HG03442 (cell line): ENCODE results near the gene PI4KB.
A peak's percentile ranks its signal among the peaks of the same experiment; 100 is the strongest.

Experiments
- ATAC-seq: cut with Tn5 transposase; IDR thresholded peaks from one replicate; pipeline ENCODE4 v1.9.1; 2021; ENCODE audit warnings: mild to moderate bottlenecking, moderate library complexity; ENCODE audit not compliant: unreplicated experiment

The PI4KB gene

DNA sequence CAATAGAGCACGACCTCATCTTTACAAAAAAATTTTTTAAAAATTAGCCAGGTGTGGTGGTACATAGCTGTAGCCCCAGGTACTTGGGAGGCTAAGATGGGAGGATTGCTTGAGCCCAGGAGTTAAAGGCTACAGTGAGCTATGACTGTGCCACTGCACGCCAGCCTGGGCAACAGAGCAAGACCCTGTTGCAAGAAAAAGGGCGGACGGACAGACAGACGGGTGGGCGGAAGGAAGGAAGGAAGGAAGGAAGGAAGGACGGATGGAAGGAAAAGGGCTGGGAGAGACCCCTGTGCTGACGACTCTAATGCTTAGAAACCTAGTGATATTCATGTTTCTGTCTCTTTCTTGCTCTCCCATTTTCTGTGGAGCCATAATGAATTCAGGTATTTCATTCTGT is 14.4 kb downstream of the PI4KB start:
- ATAC-seq: no peak

DNA sequence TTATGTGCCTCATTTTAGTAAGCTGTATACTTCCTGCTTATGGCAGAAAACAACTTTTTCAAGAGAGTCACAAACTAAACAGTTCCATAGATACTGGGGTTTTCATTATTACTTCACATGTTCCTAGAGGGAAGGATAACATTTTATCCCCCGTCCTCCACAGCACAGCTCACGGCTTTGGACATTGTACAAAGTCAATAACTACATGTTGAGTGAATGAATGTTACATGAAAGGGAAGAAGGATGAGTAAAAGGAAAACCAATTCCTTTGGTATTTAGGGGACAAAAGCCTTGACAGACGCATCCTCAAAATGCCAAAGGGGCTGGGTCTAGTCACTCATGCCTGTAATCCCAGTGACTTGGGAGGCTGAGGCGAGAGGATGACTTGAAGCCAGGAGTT is 14.8 kb downstream of the PI4KB start:
- ATAC-seq: no peak

DNA sequence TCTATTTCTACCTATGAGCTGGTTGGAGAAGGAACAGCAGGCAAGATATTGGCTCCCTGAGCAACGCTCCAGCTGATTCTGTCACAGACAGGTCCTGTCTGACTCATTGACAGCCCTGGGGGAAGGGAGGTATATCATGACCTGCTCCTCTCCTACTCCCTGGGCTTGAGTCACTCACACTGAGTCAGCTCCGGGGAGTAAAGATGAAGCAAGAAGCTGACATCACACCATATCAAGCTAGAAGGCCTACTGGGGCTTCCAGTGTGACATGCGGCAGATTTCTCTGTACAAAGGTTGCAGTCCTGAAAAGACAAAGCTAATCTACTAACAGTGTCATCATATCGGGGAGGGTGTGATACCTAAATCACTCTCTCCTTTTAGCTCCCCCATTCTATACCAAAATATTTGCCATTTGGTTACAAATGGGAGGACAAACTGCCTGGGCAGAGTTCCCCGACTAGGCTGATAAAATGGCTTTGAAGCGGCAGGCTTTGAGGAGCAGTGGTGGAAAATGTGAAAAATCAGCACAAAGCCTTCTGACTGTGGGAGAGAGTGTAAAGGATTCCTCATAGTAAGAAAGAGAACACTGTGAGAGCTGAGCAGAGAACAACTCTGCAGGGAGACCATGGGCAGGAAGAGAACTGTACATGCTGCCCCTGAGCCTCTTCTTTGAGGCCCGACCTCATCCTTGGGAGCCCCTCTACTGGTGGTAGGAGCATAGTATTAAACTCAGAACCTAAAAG is 15.5 kb downstream of the PI4KB start:
- peak; percentile 45 for ATAC-seq

DNA sequence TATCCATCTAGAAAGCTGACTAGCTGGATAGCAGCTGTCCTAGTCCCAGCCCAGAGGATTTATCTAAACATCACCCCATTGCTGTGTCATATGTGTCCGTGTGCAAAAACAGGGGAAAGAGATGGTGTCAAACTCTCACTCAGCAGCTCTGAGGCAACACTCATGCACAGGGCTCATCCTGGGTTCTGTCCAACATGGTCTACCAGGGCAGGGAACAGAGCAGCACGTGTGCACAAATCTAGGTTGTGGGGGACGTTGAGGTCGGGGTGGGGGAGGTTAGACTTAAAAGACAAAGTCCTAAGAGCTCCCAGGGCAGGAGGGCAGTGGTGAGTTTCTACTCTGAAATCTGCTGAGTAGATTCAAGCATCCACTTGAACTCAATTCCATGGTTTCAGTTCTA is 16.2 kb downstream of the PI4KB start:
- no peak for ATAC-seq

DNA sequence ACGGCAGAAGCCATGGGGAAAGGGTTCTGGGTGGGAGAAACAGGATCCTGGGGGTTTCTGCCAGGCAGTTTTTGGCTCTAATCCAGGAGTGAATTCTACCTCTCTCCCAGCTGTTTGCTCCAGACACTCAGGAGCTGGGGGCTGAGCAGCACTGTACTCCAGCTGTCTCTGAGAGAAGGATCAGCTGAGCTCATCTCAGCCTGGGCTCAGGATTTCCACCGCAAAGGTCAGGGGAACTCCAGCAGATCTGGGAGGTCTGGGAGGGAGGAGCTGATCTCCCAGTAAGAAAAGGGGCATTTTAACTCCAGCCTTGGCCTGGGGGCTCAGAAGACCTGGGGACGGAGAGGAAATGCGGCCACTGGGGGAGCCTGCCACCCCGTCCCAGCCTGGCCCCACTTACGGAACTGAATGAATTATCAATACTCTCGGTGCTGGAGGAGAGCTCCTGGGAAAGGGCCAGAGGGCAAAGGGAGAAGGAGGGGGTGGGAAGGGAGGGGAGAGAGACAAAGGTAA is 17.3 kb downstream of the PI4KB start:
- ATAC-seq: no peak

DNA sequence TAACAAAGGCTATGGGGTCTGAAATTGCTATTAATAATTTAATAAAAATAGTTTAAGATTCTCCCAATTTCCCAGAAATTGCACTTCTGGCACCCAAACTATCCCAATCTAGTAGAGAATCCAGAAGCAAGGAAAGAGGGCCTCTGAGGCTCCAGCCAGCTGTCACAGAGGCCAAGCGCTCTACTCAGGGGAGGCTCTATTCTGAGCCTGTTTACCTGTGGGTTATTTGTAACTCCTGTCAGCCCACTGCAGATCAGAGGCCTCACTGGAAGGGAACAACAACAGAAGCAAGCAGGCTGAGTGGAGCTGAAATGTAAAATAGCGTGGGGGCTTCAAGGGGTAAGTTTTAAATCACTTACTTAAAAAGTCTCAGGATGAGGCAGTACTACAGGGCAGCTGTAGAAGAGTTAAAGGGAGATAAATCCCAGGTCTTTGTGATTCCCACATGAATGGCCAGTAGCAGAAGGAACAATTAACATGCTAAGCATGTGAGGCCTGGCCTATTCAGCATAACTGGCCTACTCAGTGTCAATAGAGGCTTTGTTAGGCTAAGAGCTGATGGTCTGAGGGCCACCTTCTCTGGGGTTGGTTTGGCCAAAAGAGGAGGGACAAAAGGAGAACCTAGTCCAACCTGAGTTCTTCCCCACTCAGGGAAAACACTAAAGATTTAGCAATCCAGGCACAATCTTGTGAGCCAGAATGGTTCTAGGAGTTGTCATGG is 32.3 kb downstream of the PI4KB start:
- ATAC-seq: no peak

DNA sequence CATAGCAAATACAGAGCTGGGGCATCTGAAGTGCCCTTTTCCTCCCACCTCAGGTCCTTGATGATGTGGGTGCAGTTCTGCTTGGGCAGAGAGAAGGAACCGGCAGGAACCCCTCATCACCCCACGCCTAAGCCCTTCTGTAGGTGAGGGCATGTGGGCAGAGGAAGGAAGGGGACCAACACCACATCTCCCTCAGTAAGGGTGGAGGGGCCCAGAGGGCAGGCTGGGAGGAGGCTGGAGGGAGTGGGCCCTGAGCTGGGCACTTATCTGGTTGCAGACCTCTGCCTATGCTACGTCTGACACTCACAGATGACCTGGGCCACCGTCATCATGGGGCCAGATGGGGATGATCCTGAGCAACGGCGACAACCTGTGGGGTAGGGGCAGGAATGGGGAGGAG is 34.1 kb downstream of the PI4KB start:
- no peak for ATAC-seq

DNA sequence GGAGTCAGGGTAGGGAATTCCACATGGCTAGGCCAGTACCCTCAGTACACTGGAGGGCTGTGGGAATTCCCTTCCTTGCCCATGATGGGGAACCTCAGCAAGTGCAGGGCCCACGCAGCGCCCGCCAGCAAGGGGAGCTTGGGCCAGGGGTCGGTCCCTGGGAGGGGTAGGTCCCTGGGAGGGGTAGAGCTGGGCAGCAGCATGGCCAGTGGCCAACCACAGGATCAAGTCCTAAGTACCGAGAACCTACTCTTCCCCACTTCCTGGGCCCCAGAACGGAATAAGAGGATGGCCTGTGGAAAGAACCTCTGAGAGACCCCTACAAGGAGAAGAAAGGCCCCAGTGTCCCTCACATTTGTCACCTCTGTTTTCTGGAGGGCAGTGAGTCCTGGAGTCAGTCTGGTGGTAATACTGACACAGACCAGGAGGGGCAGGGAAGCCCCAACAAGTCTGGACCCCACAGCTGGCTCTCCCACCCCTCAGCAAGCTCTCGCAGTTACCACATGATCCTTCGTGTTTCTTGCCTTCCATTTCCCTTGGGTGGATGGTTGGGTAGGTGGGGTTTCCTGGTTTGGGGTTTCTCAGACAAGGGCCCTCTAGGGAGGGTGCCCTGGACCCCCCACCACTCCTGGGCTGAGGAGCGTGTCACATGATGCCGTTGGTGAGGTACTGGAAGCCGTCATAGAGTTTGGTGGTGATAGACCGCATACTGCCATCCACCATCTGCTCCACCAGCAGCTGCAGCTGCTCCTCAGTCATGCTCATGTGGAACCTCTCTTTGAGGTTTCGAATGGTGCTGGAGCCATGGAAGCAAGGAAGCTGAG is 34.8 kb downstream of the PI4KB start:
- no peak for ATAC-seq

DNA sequence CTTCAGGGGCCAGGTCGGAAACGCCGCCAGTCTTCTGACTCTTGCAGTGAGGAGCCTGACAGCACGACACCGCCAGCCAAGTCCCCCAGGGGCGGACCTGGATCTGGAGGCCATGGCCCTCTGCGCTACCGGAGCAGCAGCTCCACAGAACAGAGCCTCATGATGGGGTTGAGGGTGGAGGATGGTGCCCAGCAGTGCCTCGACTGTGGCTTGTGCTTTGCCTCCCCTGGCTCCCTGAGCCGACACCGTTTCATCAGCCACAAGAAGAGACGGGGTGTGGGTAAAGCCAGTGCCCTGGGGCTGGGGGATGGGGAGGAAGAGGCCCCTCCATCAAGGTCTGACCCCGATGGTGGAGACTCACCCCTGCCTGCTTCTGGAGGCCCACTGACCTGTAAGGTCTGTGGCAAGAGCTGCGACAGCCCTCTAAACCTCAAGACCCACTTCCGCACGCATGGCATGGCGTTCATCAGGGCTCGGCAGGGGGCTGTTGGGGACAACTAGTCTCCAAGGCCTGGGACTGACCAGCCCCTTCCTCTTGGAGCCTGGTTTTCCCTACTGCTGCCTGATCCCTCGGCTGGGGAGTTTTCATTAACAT is 36.4 kb downstream of the PI4KB start:
- no peak for ATAC-seq

DNA sequence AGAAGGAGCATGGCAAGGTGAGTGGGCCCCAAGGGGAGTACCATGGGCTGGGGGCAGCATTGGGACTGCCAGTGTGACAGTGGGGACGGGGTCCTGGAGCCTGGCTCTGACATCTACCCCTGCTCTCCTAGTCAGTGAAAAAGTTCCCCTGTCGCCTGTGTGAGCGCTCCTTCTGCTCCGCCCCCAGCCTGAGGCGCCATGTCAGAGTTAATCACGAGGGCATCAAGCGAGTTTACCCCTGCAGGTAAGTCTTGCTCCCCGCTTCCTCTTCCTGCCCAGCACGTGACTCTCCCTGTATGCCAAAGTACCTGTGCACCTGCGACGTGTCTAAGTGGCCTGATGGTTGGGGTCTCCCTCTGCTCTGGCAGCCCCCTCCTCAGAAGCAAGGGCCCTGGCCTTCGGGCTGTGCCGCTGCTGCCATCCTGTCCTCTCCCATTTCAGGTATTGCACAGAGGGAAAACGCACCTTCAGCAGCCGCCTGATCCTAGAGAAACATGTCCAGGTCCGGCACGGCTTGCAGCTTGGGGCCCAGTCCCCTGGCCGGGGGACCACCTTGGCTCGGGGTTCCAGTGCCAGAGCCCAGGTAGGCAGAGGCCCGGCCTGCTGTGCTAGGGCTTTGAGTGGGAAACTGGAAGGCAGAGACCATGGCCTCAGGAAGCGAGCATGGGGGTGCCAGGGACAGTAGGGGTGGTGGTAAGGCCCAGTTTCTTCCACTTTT is 37.1 kb downstream of the PI4KB start:
- ATAC-seq: no peak

DNA sequence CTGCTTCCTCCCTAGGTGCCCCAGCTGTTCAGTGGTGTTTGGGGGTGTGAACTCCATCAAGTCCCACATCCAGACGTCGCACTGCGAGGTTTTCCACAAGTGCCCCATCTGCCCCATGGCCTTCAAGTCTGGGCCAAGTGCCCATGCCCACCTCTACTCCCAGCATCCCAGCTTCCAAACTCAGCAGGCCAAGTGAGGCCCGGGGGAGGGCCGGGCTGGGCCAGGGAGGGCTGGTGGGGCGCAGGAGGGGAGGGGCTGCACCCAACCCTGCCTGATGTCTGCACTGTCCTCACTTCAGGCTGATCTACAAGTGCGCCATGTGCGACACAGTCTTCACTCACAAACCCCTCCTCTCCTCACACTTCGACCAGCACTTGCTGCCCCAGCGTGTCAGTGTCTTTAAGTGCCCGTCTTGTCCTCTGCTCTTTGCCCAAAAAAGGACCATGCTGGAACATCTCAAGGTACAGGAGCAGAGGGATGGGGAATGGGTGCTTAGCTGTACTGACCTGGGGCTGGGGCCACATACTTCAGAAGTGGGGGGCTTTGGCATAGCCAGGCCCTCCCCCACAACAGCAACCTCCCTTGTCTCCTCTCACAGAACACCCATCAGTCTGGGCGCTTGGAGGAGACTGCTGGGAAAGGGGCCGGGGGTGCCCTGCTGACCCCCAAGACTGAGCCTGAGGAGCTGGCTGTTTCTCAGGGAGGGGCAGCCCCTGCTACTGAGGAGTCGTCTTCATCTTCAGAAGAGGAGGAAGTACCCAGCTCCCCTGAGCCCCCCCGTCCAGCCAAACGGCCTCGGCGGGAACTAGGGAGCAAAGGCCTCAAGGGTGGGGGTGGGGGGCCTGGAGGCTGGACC is 37.9 kb downstream of the PI4KB start:
- no peak for ATAC-seq

DNA sequence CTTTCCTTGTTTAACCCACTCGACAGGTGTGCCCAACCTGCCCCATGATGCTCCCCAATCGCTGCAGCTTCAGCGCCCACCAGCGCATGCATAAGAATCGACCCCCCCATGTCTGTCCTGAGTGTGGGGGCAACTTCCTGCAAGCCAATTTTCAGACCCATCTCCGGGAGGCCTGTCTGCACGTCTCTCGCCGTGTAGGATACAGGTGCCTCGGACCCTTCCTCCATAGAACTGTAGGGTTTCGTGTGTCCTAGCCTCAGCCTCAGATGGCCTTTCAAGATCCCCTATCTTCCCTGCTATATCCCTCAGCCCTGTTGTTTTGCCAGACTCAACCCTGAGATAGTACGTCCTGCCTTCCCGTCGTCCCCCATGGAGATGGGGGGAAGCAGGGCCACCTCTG is 38.7 kb downstream of the PI4KB start:
- no peak for ATAC-seq

DNA sequence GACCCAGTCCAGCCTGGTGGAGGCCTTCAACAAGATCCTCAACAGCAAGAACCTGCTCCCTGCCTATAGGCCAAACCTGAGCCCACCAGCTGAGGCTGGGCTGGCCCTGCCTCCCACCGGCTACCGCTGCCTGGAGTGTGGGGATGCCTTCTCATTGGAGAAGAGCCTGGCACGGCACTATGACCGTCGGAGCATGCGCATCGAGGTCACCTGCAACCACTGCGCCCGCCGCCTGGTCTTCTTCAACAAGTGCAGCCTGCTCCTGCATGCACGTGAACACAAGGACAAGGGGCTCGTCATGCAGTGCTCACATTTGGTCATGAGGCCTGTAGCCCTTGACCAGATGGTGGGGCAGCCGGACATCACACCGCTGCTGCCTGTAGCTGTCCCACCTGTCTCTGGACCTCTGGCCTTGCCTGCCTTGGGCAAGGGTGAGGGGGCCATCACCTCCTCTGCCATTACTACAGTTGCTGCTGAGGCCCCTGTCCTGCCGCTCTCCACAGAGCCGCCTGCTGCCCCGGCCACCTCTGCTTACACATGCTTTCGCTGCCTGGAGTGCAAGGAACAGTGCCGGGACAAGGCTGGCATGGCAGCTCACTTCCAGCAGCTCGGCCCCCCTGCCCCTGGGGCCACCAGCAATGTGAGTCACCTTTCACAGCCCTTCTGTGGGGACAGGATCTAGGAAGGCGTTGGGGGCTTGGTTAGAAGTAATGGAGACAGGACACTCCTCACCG is 39.3 kb downstream of the PI4KB start:
- no peak for ATAC-seq

DNA sequence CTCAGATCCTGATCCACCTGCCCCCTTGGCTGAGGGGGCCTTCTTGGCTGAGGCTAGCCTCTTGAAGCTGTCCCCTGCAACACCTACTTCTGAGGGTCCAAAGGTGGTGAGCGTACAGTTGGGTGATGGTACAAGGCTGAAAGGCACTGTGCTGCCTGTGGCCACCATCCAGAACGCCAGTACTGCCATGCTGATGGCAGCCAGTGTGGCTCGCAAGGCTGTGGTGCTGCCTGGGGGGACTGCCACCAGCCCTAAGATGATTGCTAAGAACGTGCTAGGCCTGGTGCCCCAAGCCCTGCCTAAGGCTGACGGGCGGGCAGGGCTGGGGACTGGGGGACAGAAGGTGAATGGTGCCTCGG is 39.9 kb downstream of the PI4KB start:
- no peak for ATAC-seq

DNA sequence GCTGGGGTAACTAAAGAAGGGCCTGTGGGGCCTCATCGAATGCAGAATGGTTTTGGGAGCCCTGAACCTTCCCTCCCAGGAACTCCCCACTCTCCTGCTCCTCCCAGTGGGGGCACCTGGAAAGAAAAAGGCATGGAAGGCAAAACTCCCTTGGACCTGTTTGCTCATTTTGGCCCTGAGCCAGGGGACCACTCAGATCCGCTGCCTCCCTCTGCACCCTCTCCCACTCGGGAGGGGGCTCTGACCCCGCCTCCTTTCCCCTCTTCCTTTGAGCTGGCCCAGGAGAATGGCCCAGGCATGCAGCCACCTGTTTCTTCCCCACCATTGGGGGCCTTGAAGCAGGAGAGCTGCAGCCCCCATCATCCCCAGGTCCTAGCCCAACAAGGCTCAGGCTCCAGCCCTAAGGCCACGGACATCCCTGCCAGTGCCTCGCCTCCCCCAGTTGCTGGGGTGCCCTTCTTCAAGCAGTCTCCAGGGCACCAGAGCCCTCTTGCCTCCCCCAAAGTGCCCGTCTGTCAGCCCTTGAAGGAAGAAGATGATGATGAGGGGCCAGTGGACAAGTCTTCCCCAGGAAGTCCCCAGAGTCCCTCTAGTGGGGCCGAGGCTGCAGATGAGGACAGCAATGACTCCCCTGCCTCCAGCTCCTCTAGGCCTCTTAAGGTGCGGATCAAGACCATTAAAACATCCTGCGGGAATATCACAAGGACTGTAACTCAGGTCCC is 40.4 kb downstream of the PI4KB start:
- no peak for ATAC-seq

DNA sequence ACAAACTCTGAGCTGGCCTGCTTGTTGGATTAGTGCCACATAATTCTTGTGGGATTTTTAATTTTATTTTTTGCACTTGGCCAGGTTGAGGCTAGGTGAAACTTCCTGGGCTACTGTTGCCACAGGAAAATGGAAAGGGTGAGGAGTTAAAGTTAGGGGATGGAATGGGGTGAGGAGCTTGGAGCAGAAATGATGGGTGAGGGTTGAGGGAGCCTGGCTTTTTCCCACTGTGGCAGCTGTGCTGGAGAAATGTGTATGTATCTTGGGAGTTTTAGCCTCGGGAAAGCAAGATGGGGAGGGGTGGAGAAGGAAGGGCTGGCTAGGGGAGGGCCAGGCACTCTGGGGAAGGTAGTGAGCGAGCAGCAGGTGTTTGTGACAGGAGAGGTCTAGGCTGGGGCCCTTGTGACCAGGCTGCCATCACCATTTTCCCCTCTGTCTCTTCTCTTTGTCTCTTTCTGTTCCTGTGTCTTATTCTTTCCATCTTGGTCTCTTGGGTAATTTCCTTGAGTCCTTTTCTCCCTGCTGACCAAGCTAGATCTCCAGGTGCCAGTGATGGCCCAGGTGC is 43.1 kb downstream of the PI4KB start:
- ATAC-seq: no peak

DNA sequence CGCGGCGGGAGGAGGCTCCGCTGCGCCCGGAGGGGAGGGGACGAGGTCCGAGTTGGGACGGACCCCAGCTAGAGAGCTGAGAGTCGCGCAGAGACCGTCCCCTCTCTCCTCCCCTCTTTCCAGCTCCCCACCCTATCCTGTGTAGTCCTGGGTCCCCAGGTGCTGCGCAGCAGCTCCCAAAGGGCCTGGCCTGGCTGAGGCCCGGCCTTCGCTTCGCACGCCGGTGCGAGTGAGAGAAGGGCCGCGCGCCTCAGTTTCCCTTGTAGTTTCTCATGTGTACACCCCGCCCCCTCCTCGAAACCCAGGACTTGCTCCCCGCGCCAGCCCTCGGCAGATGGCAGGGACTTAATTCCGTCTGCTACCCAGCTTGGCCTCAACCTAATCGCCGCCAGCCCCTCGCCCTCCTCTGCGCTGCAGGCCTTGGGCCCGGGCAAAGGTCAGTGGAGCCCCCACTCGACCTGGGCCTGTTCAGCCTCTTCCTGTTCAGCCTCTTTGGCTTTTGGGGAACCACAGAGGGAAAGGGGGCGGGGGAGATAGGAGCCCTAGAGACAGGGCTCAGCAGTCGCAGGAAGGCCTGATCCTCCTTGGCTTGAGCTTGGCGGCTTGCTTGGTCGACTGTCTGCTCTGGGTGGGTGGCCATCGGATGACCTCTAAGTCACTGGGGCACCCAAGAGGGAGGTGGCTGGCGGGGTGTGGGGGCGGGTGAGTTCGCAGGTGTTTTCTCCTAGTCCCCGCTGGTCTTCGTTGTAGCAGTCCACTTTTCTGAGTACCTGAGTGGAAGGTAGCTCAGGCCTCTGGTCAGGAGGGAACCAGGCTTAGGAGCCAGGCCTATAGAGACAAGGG is 44.1 kb downstream of the PI4KB start:
- ATAC-seq: no peak
